GM20000 (cell line): Measurements from ENCODE around the gene IL19.
A peak's percentile ranks its signal among the peaks of the same experiment; 100 is the strongest.

Experiments used
- DNase-seq: peaks from one replicate; pipeline ENCODE4 v3.0.0; 2012; ENCODE audit warnings: low spot score
- CTCF ChIP-seq: IDR thresholded peaks from 2 replicates; pipeline ENCODE4 v1.5.1; 2012; ENCODE audit warnings: mild to moderate bottlenecking, control low read depth; ENCODE audit errors: extremely low read depth, missing control alignments

Gene IL19

GRCh38 chr1:206727981-206728696, 42.4 kb upstream of the IL19 start:
- no peak for DNase-seq
- no peak for TF ChIP-seq CTCF

GRCh38 chr1:206728697-206728987, 41.9 kb upstream of the IL19 start:
- TF ChIP-seq CTCF: no peak
- no peak for DNase-seq

- DNase-seq: no peak
- TF ChIP-seq CTCF: no peak
Measured at GRCh38 chr1:206729050-206729449, 41.5 kb upstream of the IL19 start.

- no peak for TF ChIP-seq CTCF
- no peak for DNase-seq
Measured at GRCh38 chr1:206729507-206729906, 41.1 kb upstream of the IL19 start.

GRCh38 chr1:206732508-206732907, 38.1 kb upstream of the IL19 start:
- no peak for TF ChIP-seq CTCF
- DNase-seq: no peak

GRCh38 chr1:206732992-206733391, 37.6 kb upstream of the IL19 start:
- no peak for TF ChIP-seq CTCF
- DNase-seq: no peak

- DNase-seq: peak; percentile 70
- TF ChIP-seq CTCF: peak; percentile 82
Measured at GRCh38 chr1:206734499-206735142, 36.0 kb upstream of the IL19 start.
